Neural cell (in vitro differentiated cells): ENCODE data around the gene MBTD1. TPM values are rescaled to one million over a fixed set of nuclear protein-coding genes. Genes with fewer than 3 reads are reported as not detected.

Source experiments
- H2AFZ ChIP-seq: fragments of 200-600, 300-800 bp; sonication (generic), shearing (Covaris generic); 2 replicates; pipeline ENCODE4 v1.6.0; 2014; ENCODE audit warnings: low read depth, mild to moderate bottlenecking, antibody characterized with exemption, low read length, moderate library complexity
- H3F3A ChIP-seq: fragments of 200-600 bp; shearing (Covaris generic); 2 replicates; pipeline ENCODE4 v1.6.1; 2016; ENCODE audit warnings: mild to moderate bottlenecking, moderate library complexity, mixed read lengths, antibody characterized with exemption, low read length; ENCODE audit not compliant: insufficient read depth, poor library complexity, severe bottlenecking
- H3K27ac ChIP-seq: fragments of 200-600, 300-800 bp; sonication (generic), shearing (Covaris generic); 2 replicates; pipeline ENCODE4 v1.5.1; 2014; ENCODE audit warnings: mild to moderate bottlenecking, low read length, moderate library complexity
- H3K27me3 ChIP-seq: fragments of 300-800, 200-600 bp; sonication (generic), shearing (Covaris generic); 2 replicates; pipeline ENCODE4 v1.6.0; 2014; ENCODE audit warnings: mild to moderate bottlenecking, low read depth, low read length, moderate library complexity; ENCODE audit not compliant: insufficient read depth
- H3K36me3 ChIP-seq: fragments of 300-800, 200-600 bp; sonication (generic), shearing (Covaris generic); 2 replicates; pipeline ENCODE4 v1.5.1; 2014; ENCODE audit warnings: mild to moderate bottlenecking, antibody characterized with exemption, low read length, moderate library complexity; ENCODE audit not compliant: insufficient read depth
- H3K4me2 ChIP-seq: fragments of 300-800, 200-600 bp; sonication (generic), shearing (Covaris generic); 2 replicates; pipeline ENCODE4 v1.6.0; 2014; ENCODE audit warnings: mild to moderate bottlenecking, low read length
- H3K4me3 ChIP-seq: fragments of 300-800, 200-600 bp; sonication (generic), shearing (Covaris generic); 2 replicates; pipeline ENCODE4 v1.5.1; 2014; ENCODE audit warnings: mild to moderate bottlenecking, low read length, moderate library complexity
- H3K79me2 ChIP-seq: fragments of 200-600 bp; shearing (Covaris generic); replicated peaks from 2 replicates; pipeline ENCODE4 v1.6.0; 2014; ENCODE audit warnings: mild to moderate bottlenecking, low read length, moderate library complexity; ENCODE audit not compliant: insufficient read depth
- H3K9ac ChIP-seq: fragments of 300-800, 200-600 bp; sonication (generic), shearing (Covaris generic); 2 replicates; pipeline ENCODE4 v1.6.1; 2016; ENCODE audit warnings: mild to moderate bottlenecking, low read length, mixed read lengths
- H3K9me2 ChIP-seq: fragments of 200-600 bp; shearing (Covaris generic); 2 replicates; pipeline ENCODE4 v1.6.1; 2016; ENCODE audit warnings: mild to moderate bottlenecking, low read length, mixed read lengths; ENCODE audit not compliant: insufficient read depth
- H3K9me3 ChIP-seq: fragments of 200-600, 300-800 bp; sonication (generic), shearing (Covaris generic); 2 replicates; pipeline ENCODE4 v1.6.1; 2016; ENCODE audit warnings: mild to moderate bottlenecking, mixed run types, low read length, moderate library complexity, mixed read lengths
- H4K20me1 ChIP-seq: fragments of 200-600 bp; shearing (Covaris generic); 2 replicates; pipeline ENCODE4 v1.6.1; 2016; ENCODE audit warnings: mild to moderate bottlenecking, mixed run types; ENCODE audit not compliant: insufficient read depth
- CTCF ChIP-seq: fragments of 450-650 bp; IDR thresholded peaks from 2 replicates; pipeline ENCODE4 v1.5.1; 2014; ENCODE audit warnings: antibody characterized with exemption, mild to moderate bottlenecking, moderate library complexity; ENCODE audit not compliant: poor library complexity, severe bottlenecking
- EP300 ChIP-seq: fragments of 450-650 bp; conservative IDR thresholded peaks from 2 replicates; pipeline ENCODE4 v1.6.1; 2014; ENCODE audit warnings: antibody characterized with exemption, mild to moderate bottlenecking, moderate library complexity; ENCODE audit not compliant: poor library complexity, severe bottlenecking
- EZH2 ChIP-seq: fragments of 200-600, 300-800 bp; shearing (Covaris generic), sonication (generic); IDR thresholded peaks from 2 replicates; pipeline ENCODE4 v1.6.1; 2014; ENCODE audit warnings: antibody characterized with exemption, low read length, borderline replicate concordance, mild to moderate bottlenecking; ENCODE audit not compliant: insufficient read depth, poor library complexity, severe bottlenecking
- MXI1 ChIP-seq: fragments of 450-650 bp; conservative IDR thresholded peaks from 2 replicates; pipeline ENCODE4 v1.6.1; 2014; ENCODE audit warnings: antibody characterized with exemption, mild to moderate bottlenecking; ENCODE audit not compliant: poor library complexity, severe bottlenecking
- POLR2AphosphoS5 ChIP-seq: IDR thresholded peaks from 2 replicates; pipeline ENCODE4 v1.6.1; 2012
- RAD21 ChIP-seq: fragments of 450-650 bp; conservative IDR thresholded peaks from 2 replicates; pipeline ENCODE4 v1.6.1; 2014; ENCODE audit warnings: antibody characterized with exemption, mild to moderate bottlenecking, moderate library complexity
- REST ChIP-seq: IDR thresholded peaks from 2 replicates; pipeline ENCODE4 v1.6.1; 2012; ENCODE audit warnings: borderline replicate concordance
- SMC3 ChIP-seq: fragments of 450-650 bp; conservative IDR thresholded peaks from 2 replicates; pipeline ENCODE4 v1.6.1; 2014; ENCODE audit warnings: antibody characterized with exemption, mild to moderate bottlenecking, moderate library complexity; ENCODE audit not compliant: poor library complexity
- TAF1 ChIP-seq: IDR thresholded peaks from 2 replicates; pipeline ENCODE4 v1.6.1; 2012; ENCODE audit warnings: low read depth
- polyA plus RNA-seq: library from polyadenylated mRNA; depleted of rRNA; stranded (reverse); fragments of >200 nt; gene quantifications from 2 replicates; pipeline ENCODE4 v1.2.3, GENCODE V29; 2014

Gene MBTD1
- polyA plus RNA-seq, 1 donor from 2014 or later = 70.0 TPM

- H3K27ac ChIP-seq = no peak overlapping the region
- H3K9ac ChIP-seq = no peak overlapping the region
- H3K9me2 ChIP-seq = no peaks in the 10 kb centered on the region
- no peak overlapping the region for H3K4me2 ChIP-seq
- no peaks in the 10 kb centered on the region for H3F3A ChIP-seq
- TF ChIP-seq SMC3 (no peak), MXI1 (no peak), EZH2 (no peak), EP300 (no peak), TAF1 (no peak), RAD21 (no peak), POLR2AphosphoS5 (no peak), CTCF (no peak), REST (no peak)
- H3K4me3 ChIP-seq = no peak overlapping the region
- no peak overlapping the region for H2AFZ ChIP-seq
- H4K20me1 ChIP-seq = no peaks in the 10 kb centered on the region
- H3K27me3 ChIP-seq = no peaks in the 10 kb centered on the region
- peaks cover 45% of the 10 kb centered on the region for H3K79me2 ChIP-seq
- H3K36me3 ChIP-seq = no peaks in the 10 kb centered on the region
- H3K9me3 ChIP-seq = no peaks in the 10 kb centered on the region
These were observed 27.9 kb downstream of the MBTD1 start for GRCh38 chr17:51231999-51232398.

- Histone ChIP-seq H3K9me3 (no peaks in the 10 kb centered on the region), H3K4me3 (no peak overlapping the region), H3F3A (no peaks in the 10 kb centered on the region), H3K9me2 (no peaks in the 10 kb centered on the region), H3K27me3 (no peaks in the 10 kb centered on the region), H3K79me2 (peaks cover 44% of the 10 kb centered on the region), H2AFZ (no peak overlapping the region), H3K9ac (no peak overlapping the region), H3K4me2 (no peak overlapping the region), H3K27ac (no peak overlapping the region), H4K20me1 (no peaks in the 10 kb centered on the region), H3K36me3 (no peaks in the 10 kb centered on the region)
- no peak for TF ChIP-seq POLR2AphosphoS5
- no peak for TF ChIP-seq TAF1
- no peak for TF ChIP-seq MXI1
- no peak for TF ChIP-seq EP300
- TF ChIP-seq SMC3 = no peak
- no peak for TF ChIP-seq REST
- TF ChIP-seq CTCF = no peak
- TF ChIP-seq EZH2 = no peak
- TF ChIP-seq RAD21 = no peak
These were observed 29.5 kb downstream of the MBTD1 start for GRCh38 chr17:51230306-51230705.
